Sigmoid colon (tissue), 7 donors: ENCODE data around the gene RNF182. TPM values are rescaled to one million over a fixed set of nuclear protein-coding genes. Genes with fewer than 3 reads are reported as not detected.

Source experiments
- DNase-seq: peaks from one replicate; pipeline ENCODE4 v3.0.0-alpha.2; 2019
- H3K27ac ChIP-seq, 4 donors: fragments of 200-600 bp; sonication (generic); one replicate each; pipeline ENCODE4 v1.5.1; 2016 to 2019; ENCODE audit warnings: mild to moderate bottlenecking in 1 of 4
- H3K27me3 ChIP-seq, 3 donors: fragments of 200-600 bp; sonication (generic); one replicate each; pipeline ENCODE4 v1.5.1; 2019; ENCODE audit warnings: mild to moderate bottlenecking in 1 of 3
- H3K36me3 ChIP-seq, 4 donors: fragments of 200-600 bp; sonication (generic); one replicate each; pipeline ENCODE4 v1.5.1; 2016 to 2019
- H3K4me1 ChIP-seq, 4 donors: fragments of 200-600 bp; sonication (generic); one replicate each; pipeline ENCODE4 v1.5.1; 2017 to 2019
- H3K4me3 ChIP-seq, 4 donors: fragments of 200-600 bp; sonication (generic); one replicate each; pipeline ENCODE4 v1.5.1; 2017 to 2019; ENCODE audit warnings: mild to moderate bottlenecking in 2 of 4, moderate library complexity in 1 of 4
- H3K9me3 ChIP-seq, 4 donors: fragments of 200-600 bp in 3 of 4; sonication (generic) in 3 of 4; one replicate each; pipeline versions ENCODE4 v1.5.1 to v1.6.1; 2013 to 2019
- CTCF ChIP-seq, 4 experiments: fragments of 450-650 bp in 3 of 4; fragments of 200-600 bp in 1 of 4; IDR thresholded peaks; one replicate each; pipeline ENCODE4 v1.5.1; 2016 to 2019; ENCODE audit warnings: antibody characterized with exemption in 4 of 4, mild to moderate bottlenecking in 3 of 4, moderate library complexity in 2 of 4
- EP300 ChIP-seq, 4 donors: sonication (generic); formaldehyde crosslinking; IDR thresholded peaks; one replicate each; pipeline ENCODE4 v1.6.1; 2017; ENCODE audit warnings: antibody characterized with exemption in 4 of 4
- POLR2A ChIP-seq, 2 donors: fragments of 450-650 bp; IDR thresholded peaks; one replicate each; pipeline ENCODE4 v1.6.1; 2016; ENCODE audit warnings: antibody characterized with exemption in 2 of 2, mild to moderate bottlenecking in 2 of 2, moderate library complexity in 2 of 2
- POLR2AphosphoS5 ChIP-seq, 4 donors: sonication (generic); formaldehyde crosslinking; IDR thresholded peaks; one replicate each; pipeline ENCODE4 v1.6.1; 2017; ENCODE audit warnings: antibody characterized with exemption in 4 of 4
- WGBS, 2 donors: extraction: QIAGEN DNeasy Blood & Tissue Kit; methylation state at CpG; one replicate each; pipeline ENCODE4 v1.1.7; 2013; 5-methylcytosine and 5-hydroxymethylcytosine counted together
- intact Hi-C: fragments of 100-400 bp; cut with DNase I; formaldehyde crosslinking; loops from one replicate; pipeline ENCODE4 v1.15.1; 2023
- polyA plus RNA-seq, 3 donors: library from polyadenylated mRNA; stranded (reverse); fragments of 200-250 nt; gene quantifications; one replicate each; pipeline ENCODE4 v1.2.3, GENCODE V29; 2013
- total RNA-seq, 4 donors: library from RNA; depleted of rRNA; stranded (reverse); fragments of >200 nt; gene quantifications; one replicate each; pipeline ENCODE4 v1.1.0, GENCODE V29; 2016
- donor health status: healthy with polysubstance abuse.
- donor health status: Bipolar disorder and iron deficiency.
- donor health status: healthy.

RNF182 gene
- total and polyA plus RNA-seq, 7 donors: 0.06 to 0.71 (median 0.28) TPM; not detected in 2

DNA sequence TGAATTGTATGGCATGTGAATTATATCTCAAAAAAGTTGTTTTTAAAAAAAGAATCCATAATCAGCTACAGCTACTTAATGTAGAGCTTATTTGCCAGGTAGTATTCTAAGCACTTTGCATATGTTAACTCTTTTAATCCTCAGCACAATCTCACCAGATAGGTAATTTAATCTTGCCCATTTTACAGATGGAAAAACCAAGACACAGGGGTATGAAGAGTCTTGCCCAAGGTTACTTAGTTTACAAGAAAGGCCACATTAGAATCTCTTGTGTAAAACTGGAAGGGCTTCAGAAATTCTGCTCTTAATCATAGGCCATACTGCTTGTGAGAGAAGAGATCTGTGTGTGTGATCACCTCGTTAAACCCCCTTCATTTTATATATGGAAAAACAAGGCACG, 13.4 kb upstream of the RNF182 start:
- 69 to 84% methylated on average over 2 of the region's 2 CpGs for WGBS, 2 donors
- no peak overlapping the region for H3K4me3 ChIP-seq
- H3K27me3 ChIP-seq: peaks cover 0 to 14% (median 0%) of the 10 kb centered on the region in 3 donors
- no peaks in the 10 kb centered on the region for H3K36me3 ChIP-seq
- intact Hi-C loops: no loop called here
- H3K9me3 ChIP-seq: no peaks in the 10 kb centered on the region
- DNase-seq: no peak
- TF ChIP-seq POLR2AphosphoS5 (IDR thresholded peaks at IDR 0.05) (no peak), POLR2A (IDR thresholded peaks at IDR 0.05) (no peak), EP300 (IDR thresholded peaks at IDR 0.05) (no peak), CTCF (IDR thresholded peaks at IDR 0.05) (no peak)
- no peaks in the 10 kb centered on the region for H3K4me1 ChIP-seq
- H3K27ac ChIP-seq: no peak overlapping the region

DNA sequence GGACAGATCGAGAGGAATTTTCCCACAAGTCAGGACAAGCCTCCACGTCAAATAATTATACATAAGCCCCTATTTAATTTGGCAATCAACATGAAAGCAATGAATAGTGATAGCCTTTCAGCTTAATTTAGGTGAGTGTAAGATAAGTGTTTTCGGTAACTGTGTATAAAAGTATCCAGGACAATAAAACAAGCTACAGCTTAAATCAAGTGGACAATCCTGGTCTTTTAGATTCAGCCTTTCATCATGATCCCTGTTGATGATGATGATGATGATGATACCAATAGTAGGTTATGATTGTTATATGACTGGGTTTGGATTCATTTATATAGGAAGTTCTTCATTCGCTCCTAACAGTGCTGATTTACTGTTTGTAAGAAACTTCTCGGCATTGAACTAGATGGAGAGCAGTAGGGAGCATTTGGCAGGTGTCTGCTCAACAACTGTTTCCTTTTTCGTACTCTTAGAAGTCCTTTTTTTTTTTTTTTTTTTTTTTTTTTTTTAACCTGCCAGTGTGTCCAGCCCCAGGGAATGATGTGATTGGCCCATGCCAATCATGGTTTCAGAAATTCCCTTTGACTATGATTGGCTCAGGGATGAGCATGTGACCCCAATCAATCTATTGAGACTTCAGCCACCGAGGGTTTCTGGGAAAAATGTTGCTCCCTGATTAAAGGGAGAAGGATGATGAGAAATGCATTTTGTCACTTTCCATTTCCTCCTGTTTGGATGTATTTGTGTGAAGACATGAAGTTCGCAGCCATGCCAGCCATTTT, 11.3 kb upstream of the RNF182 start:
- no peak for TF ChIP-seq EP300 (IDR thresholded peaks at IDR 0.05)
- TF ChIP-seq CTCF (IDR thresholded peaks at IDR 0.05): no peak
- TF ChIP-seq POLR2AphosphoS5 (IDR thresholded peaks at IDR 0.05): no peak
- no peaks in the 10 kb centered on the region for H3K36me3 ChIP-seq
- H3K4me3 ChIP-seq: no peak overlapping the region
- WGBS, 2 donors: 54 to 78% methylated on average over 8 of the region's 8 CpGs
- intact Hi-C loops: no loop called here
- no peaks in the 10 kb centered on the region for H3K4me1 ChIP-seq
- DNase-seq: no peak
- peaks cover 0 to 2% (median 0%) of the 10 kb centered on the region in 3 donors for H3K27me3 ChIP-seq
- no peak overlapping the region for H3K27ac ChIP-seq
- no peaks in the 10 kb centered on the region for H3K9me3 ChIP-seq

GRCh38 chr6:13914351-13914750, 10.4 kb upstream of the RNF182 start:
- DNase-seq: no peak
- WGBS, 2 donors: 39 to 47% methylated on average over 2 of the region's 2 CpGs
- Histone ChIP-seq H3K4me1 (no peaks in the 10 kb centered on the region), H3K27me3 (no peaks in the 10 kb centered on the region), H3K4me3 (no peak overlapping the region), H3K36me3 (no peaks in the 10 kb centered on the region), H3K9me3 (no peaks in the 10 kb centered on the region), H3K27ac (no peak overlapping the region)
- intact Hi-C loops: no loop called here
- TF ChIP-seq POLR2A (IDR thresholded peaks at IDR 0.05): no peak
- TF ChIP-seq CTCF (IDR thresholded peaks at IDR 0.05): no peak
- TF ChIP-seq EP300 (IDR thresholded peaks at IDR 0.05): no peak
- no peak for TF ChIP-seq POLR2AphosphoS5 (IDR thresholded peaks at IDR 0.05)

DNA sequence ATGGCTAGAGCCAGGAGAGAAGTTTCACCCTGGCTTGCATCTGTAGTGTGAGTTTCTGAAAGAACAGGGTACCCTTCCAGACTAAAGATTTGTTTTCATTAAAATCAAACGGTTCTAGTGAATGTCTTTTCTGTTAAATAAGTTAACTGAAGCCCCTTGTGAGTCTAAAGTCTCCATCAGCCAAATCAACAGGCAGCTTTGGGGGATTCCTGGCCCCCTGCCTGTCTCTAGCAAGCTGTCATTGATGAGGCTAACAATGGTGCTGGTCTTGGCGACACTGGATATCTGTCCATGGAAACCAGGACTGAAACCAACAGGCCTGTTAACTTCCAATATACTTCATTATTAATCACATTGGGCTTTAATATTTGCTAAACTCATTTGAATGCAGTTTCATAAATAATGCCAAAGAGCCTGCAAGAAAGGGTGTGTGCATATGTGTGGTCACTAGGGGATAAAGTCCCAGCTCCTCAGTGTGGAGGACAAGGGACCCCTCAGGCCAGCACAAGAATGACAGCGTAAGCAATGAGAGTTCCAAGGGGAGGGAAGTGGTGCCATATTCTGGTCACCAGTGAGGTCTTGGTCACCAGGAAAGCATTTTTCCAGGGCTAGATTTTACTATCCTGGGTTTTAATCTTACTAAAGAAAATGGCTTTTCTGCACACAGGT, 9.1 kb upstream of the RNF182 start:
- intact Hi-C loops: no loop called here
- no peaks in the 10 kb centered on the region for H3K9me3 ChIP-seq
- DNase-seq: no peak
- WGBS, 2 donors: 85 to 91% methylated on average over 3 of the region's 3 CpGs
- H3K27me3 ChIP-seq: no peaks in the 10 kb centered on the region
- no peak for TF ChIP-seq CTCF (IDR thresholded peaks at IDR 0.05)
- TF ChIP-seq POLR2AphosphoS5 (IDR thresholded peaks at IDR 0.05): no peak
- no peak for TF ChIP-seq POLR2A (IDR thresholded peaks at IDR 0.05)
- TF ChIP-seq EP300 (IDR thresholded peaks at IDR 0.05): no peak
- H3K36me3 ChIP-seq: no peaks in the 10 kb centered on the region
- H3K4me3 ChIP-seq: no peak overlapping the region
- no peaks in the 10 kb centered on the region for H3K4me1 ChIP-seq
- no peak overlapping the region for H3K27ac ChIP-seq
